ENCODE measurements around the gene PRMT7.

PRMT7 gene

DNA sequence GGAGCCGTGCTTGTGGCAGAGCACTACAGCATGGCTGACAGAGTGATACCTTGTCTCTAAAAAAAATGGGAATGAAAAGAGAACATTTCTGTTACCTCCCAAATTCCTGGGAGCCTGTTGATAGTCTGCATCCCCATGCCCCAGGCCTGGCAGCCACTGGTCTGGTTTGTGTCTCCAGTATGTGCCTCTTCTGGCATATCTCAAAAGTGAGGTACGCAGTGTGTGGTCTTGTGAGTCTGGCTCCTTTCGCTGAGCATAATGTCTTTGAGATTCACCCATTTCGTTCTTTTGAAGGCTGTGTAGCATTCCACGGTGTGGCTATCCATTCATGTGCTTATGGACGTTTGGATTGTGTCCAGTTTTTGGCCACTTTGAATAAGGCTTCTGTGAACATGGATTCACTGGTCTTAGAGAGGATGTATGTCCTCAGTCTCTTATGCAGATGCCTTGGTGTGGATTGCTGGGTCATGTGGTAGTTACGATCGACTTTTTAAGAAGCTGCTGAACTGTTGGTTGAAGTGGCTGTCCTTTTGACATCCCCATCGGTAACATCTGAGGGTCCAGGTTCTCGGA is 39.1 kb downstream of the PRMT7 start:
- H3K4me3 ChIP-seq (ENCODE audit: low read length): no peak overlapping the region
- H2AFZ ChIP-seq (ENCODE audit: low read depth, low read length): no peak overlapping the region
- H3K27me3 ChIP-seq (ENCODE audit: insufficient read depth, low read length): no peaks in the 10 kb centered on the region
- H3K4me1 ChIP-seq (ENCODE audit: insufficient read depth, low read length): no peaks in the 10 kb centered on the region
- no peaks in the 10 kb centered on the region for H3K9me3 ChIP-seq (ENCODE audit: low read length)
- H3K36me3 ChIP-seq (ENCODE audit: insufficient read depth, low read length): peaks cover 91% of the 10 kb centered on the region

DNA sequence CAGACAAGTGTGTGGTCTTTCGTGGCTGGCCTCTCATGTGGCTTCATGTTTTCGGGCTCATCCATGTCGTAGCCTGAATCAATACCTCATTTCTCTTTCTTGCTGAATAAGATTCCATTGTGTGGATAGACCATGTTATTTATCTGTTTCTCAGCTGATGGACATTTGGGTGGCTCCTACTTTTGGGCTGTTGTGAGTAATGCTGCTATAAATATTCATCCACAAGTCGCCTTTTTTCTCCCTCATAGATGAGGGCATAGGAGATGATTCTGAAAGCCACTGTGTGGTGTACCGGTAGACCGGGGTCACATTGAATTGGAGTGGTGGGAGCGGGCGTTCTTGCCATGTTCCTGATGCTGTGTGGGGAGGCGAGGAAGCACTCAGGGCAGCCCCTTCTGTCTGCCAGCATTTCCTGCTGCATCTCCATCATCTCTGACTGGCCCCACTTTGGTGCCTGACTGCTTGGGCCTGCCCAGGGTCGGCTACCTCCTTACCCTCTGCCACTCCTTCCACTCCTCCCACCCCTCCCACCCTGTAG is 40.1 kb downstream of the PRMT7 start:
- no peaks in the 10 kb centered on the region for H3K27me3 ChIP-seq (ENCODE audit: insufficient read depth, low read length)
- H2AFZ ChIP-seq (ENCODE audit: low read depth, low read length): no peak overlapping the region
- H3K4me3 ChIP-seq (ENCODE audit: low read length): no peak overlapping the region
- H3K9me3 ChIP-seq (ENCODE audit: low read length): no peaks in the 10 kb centered on the region
- no peaks in the 10 kb centered on the region for H3K4me1 ChIP-seq (ENCODE audit: insufficient read depth, low read length)
- peaks cover 87% of the 10 kb centered on the region for H3K36me3 ChIP-seq (ENCODE audit: insufficient read depth, low read length)

DNA sequence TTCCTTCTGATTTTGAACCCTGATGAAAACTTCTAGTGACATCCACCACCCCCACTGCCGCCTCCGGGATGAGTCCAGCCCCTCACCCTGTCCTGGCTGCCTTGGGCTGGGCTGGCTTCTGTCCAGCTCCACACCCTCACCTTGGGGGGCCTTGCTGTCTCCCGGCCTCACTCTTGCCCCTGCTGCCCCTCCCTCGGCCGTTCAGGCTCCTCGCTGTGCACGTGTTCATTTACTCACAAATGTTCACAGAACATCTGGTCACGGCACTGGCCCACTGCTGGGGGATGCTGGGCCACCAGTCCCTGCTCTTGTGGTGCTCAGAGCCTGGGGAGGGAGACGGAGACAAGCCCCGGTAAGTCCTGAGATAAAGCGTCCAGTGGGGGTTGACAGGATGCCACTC is 40.6 kb downstream of the PRMT7 start:
- Histone ChIP-seq H3K4me3 (ENCODE audit: low read length) (no peak overlapping the region), H3K4me1 (ENCODE audit: insufficient read depth, low read length) (no peaks in the 10 kb centered on the region), H2AFZ (ENCODE audit: low read depth, low read length) (no peak overlapping the region), H3K36me3 (ENCODE audit: insufficient read depth, low read length) (peaks cover 89% of the 10 kb centered on the region), H3K9me3 (ENCODE audit: low read length) (no peaks in the 10 kb centered on the region), H3K27me3 (ENCODE audit: insufficient read depth, low read length) (no peaks in the 10 kb centered on the region)

GRCh38 chr16:68351991-68352431 is 41.2 kb downstream of the PRMT7 start:
- Histone ChIP-seq H3K4me1 (ENCODE audit: insufficient read depth, low read length) (no peaks in the 10 kb centered on the region), H3K4me3 (ENCODE audit: low read length) (no peak overlapping the region), H3K9me3 (ENCODE audit: low read length) (no peaks in the 10 kb centered on the region), H3K27me3 (ENCODE audit: insufficient read depth, low read length) (no peaks in the 10 kb centered on the region), H2AFZ (ENCODE audit: low read depth, low read length) (no peak overlapping the region), H3K36me3 (ENCODE audit: insufficient read depth, low read length) (peaks cover 89% of the 10 kb centered on the region)

DNA sequence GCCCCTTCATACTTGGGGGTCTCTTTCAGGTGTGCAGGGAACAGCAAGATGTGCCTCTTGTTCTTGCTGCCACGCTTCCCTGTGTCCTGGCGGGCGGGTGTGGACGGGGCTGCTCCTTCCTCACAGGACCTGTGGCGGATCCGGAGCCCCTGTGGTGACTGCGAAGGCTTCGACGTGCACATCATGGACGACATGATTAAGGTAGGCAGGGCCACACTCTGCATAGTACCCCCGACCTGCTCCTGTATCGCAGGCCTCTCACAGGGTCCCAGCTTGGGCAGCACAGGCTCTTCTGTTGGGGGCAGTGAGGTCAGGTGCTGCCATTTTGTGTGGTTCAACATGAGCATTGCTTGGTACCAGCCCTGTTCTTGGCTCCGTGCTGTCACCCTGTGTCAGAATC is 42.5 kb downstream of the PRMT7 start:
- H3K4me3 ChIP-seq (ENCODE audit: low read length): no peak overlapping the region
- H3K4me1 ChIP-seq (ENCODE audit: insufficient read depth, low read length): no peaks in the 10 kb centered on the region
- H3K36me3 ChIP-seq (ENCODE audit: insufficient read depth, low read length): peaks cover 90% of the 10 kb centered on the region
- no peak overlapping the region for H2AFZ ChIP-seq (ENCODE audit: low read depth, low read length)
- H3K9me3 ChIP-seq (ENCODE audit: low read length): no peaks in the 10 kb centered on the region
- H3K27me3 ChIP-seq (ENCODE audit: insufficient read depth, low read length): no peaks in the 10 kb centered on the region

GRCh38 chr16:68354816-68355215 is 44.0 kb downstream of the PRMT7 start:
- no peaks in the 10 kb centered on the region for H3K27me3 ChIP-seq (ENCODE audit: insufficient read depth, low read length)
- no peak overlapping the region for H3K4me3 ChIP-seq (ENCODE audit: low read length)
- H3K36me3 ChIP-seq (ENCODE audit: insufficient read depth, low read length): peaks cover 75% of the 10 kb centered on the region

GRCh38 chr16:68355447-68356248 is 44.8 kb downstream of the PRMT7 start:
- H3K36me3 ChIP-seq (ENCODE audit: insufficient read depth, low read length): peaks cover 67% of the 10 kb centered on the region
- H3K4me3 ChIP-seq (ENCODE audit: low read length): no peak overlapping the region
- H2AFZ ChIP-seq (ENCODE audit: low read depth, low read length): no peak overlapping the region
- no peaks in the 10 kb centered on the region for H3K9me3 ChIP-seq (ENCODE audit: low read length)
- H3K4me1 ChIP-seq (ENCODE audit: insufficient read depth, low read length): no peaks in the 10 kb centered on the region
- H3K27me3 ChIP-seq (ENCODE audit: insufficient read depth, low read length): no peaks in the 10 kb centered on the region

More at GRCh38 chr16:68354816-68355215, 44.0 kb downstream of the PRMT7 start:
- H2AFZ ChIP-seq (ENCODE audit: low read depth, low read length): no peak overlapping the region
- no peaks in the 10 kb centered on the region for H3K4me1 ChIP-seq (ENCODE audit: insufficient read depth, low read length)
- no peaks in the 10 kb centered on the region for H3K9me3 ChIP-seq (ENCODE audit: low read length)

DNA sequence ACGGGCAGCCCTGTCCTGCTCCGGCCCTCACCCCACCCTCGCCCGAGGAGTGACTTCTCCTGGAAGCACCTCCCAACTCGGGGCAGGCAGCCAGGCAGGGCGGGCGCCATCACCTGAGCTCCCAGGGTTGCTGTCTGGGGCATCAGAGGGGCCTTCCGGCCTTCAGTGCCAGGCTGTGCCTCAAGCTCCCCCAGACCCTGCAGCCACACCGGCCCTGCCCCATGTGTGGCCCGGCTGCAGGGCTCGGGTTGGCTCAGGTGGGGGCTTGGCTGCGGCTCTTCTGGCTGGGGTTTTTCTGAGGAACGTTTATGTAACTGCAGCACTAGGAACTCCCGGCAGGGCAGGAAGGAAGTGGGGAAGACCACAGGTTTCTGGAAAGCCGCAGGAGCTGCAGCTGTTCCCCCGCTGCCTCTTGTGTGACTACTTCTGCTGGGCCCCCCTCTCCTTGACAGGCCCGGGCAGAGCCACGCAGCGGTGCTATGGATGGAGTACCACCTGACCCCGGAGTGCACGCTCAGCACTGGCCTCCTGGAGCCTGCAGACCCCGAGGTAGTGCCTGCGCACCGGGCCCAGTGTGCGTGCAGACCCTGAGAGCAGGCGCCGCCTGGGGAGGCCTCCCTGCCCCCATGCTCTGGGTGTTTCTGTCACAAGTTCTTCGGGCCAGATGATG is 45.6 kb downstream of the PRMT7 start:
- Histone ChIP-seq H2AFZ (ENCODE audit: low read depth, low read length) (no peak overlapping the region), H3K4me3 (ENCODE audit: low read length) (no peak overlapping the region), H3K27me3 (ENCODE audit: insufficient read depth, low read length) (no peaks in the 10 kb centered on the region), H3K36me3 (ENCODE audit: insufficient read depth, low read length) (peaks cover 60% of the 10 kb centered on the region), H3K4me1 (ENCODE audit: insufficient read depth, low read length) (no peaks in the 10 kb centered on the region), H3K9me3 (ENCODE audit: low read length) (no peaks in the 10 kb centered on the region)

DNA sequence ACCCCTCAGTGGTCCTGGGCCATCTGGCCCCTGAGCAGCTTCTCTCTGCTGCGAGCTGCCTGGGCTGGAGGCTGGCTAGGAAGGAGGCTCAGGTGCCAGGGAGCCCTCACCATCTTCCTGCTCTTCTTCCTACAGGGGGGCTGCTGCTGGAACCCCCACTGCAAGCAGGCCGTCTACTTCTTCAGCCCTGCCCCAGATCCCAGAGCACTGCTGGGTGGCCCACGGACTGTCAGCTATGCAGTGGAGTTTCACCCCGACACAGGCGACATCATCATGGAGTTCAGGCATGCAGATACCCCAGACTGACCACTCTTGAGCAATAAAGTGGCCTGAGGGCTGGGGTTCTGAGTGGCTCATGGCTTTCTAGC is 46.1 kb downstream of the PRMT7 start:
- Histone ChIP-seq H3K36me3 (ENCODE audit: insufficient read depth, low read length) (peaks cover 55% of the 10 kb centered on the region), H3K27me3 (ENCODE audit: insufficient read depth, low read length) (no peaks in the 10 kb centered on the region), H2AFZ (ENCODE audit: low read depth, low read length) (no peak overlapping the region), H3K9me3 (ENCODE audit: low read length) (no peaks in the 10 kb centered on the region), H3K4me1 (ENCODE audit: insufficient read depth, low read length) (no peaks in the 10 kb centered on the region), H3K4me3 (ENCODE audit: low read length) (no peak overlapping the region)

- no peaks in the 10 kb centered on the region for H3K4me1 ChIP-seq (ENCODE audit: insufficient read depth, low read length)
- no peaks in the 10 kb centered on the region for H3K9me3 ChIP-seq (ENCODE audit: low read length)
- H2AFZ ChIP-seq (ENCODE audit: low read depth, low read length): no peak overlapping the region
- H3K27me3 ChIP-seq (ENCODE audit: insufficient read depth, low read length): no peaks in the 10 kb centered on the region
- H3K4me3 ChIP-seq (ENCODE audit: low read length): no peak overlapping the region
- H3K36me3 ChIP-seq (ENCODE audit: insufficient read depth, low read length): peaks cover 50% of the 10 kb centered on the region
These were observed 46.7 kb downstream of the PRMT7 start for GRCh38 chr16:68357521-68357922.

- Histone ChIP-seq H3K4me3 (ENCODE audit: low read length) (no peak overlapping the region), H3K4me1 (ENCODE audit: insufficient read depth, low read length) (no peaks in the 10 kb centered on the region), H2AFZ (ENCODE audit: low read depth, low read length) (no peak overlapping the region), H3K27me3 (ENCODE audit: insufficient read depth, low read length) (no peaks in the 10 kb centered on the region), H3K36me3 (ENCODE audit: insufficient read depth, low read length) (peaks cover 46% of the 10 kb centered on the region), H3K9me3 (ENCODE audit: low read length) (no peaks in the 10 kb centered on the region)
These were observed 47.1 kb downstream of the PRMT7 start for GRCh38 chr16:68357923-68358322.

DNA sequence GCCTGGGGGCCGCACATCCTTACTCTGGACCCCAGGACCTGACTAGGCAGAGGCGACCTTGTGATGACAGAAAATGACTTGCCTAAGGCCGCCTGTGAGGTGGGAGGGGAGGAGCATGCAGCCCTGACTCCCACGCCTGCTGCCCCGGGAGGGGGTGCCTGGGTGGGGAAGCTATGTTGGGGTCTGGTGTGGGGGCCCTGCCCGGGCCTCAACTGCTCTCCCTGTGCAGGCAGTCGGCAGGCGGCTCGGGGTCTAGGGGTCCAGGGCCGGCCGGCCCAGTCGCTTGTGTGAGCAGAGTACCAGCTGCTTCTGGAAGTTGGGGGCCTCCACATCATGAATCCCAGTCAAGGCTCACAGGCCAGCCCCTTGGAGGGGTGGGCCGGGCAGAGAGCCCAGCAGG is 48.1 kb downstream of the PRMT7 start:
- Histone ChIP-seq H3K9me3 (ENCODE audit: low read length) (no peaks in the 10 kb centered on the region), H3K4me3 (ENCODE audit: low read length) (no peak overlapping the region), H3K27me3 (ENCODE audit: insufficient read depth, low read length) (no peaks in the 10 kb centered on the region)

More for the DNA sequence above, 48.1 kb downstream of the PRMT7 start:
- Histone ChIP-seq H2AFZ (ENCODE audit: low read depth, low read length) (no peak overlapping the region), H3K4me1 (ENCODE audit: insufficient read depth, low read length) (no peaks in the 10 kb centered on the region), H3K36me3 (ENCODE audit: insufficient read depth, low read length) (peaks cover 36% of the 10 kb centered on the region)

Measured in neuron (in vitro differentiated cells).